Caco-2 (cell line): ENCODE data around the gene KIF26B. TPM values are rescaled to one million over a fixed set of nuclear protein-coding genes. Genes with fewer than 3 reads are reported as not detected.

ENCODE experiments used
- BruUV-seq: library from RNA; stranded (reverse); fragments of 400-500 nt; replicated peaks from 2 replicates; lab custom pipeline; 2021; lab: Mats Ljungman, UMichigan
- CTCF ChIA-PET: fragments of 300-600 bp; sonication (Branson Sonifier 250); formaldehyde crosslinking; loops from one replicate; lab custom pipeline; 2022; ENCODE audit warnings: antibody characterized with exemption; lab: Charles Lee
- POLR2A ChIA-PET: fragments of 300-600 bp; sonication (Branson Sonifier 250); formaldehyde crosslinking; loops from one replicate; lab custom pipeline; 2022; ENCODE audit warnings: antibody characterized with exemption; lab: Charles Lee
- DNase-seq, 2 experiments: peaks; one replicate each; pipeline versions ENCODE4 v3.0.0 to v3.0.0-alpha.2; 2020 to 2022
- H3K27me3 ChIP-seq: replicated peaks from 2 replicates; pipeline ENCODE4 v1.6.0; 2011; ENCODE audit warnings: low read length; ENCODE audit not compliant: control insufficient read depth, insufficient read depth
- H3K36me3 ChIP-seq: 2 replicates; pipeline ENCODE4 v1.5.1; 2011; ENCODE audit warnings: low read length; ENCODE audit not compliant: control insufficient read depth, insufficient read depth
- H3K4me1 ChIP-seq: fragments of 250-450 bp; sonication (Bioruptor Pico); 2 replicates; pipeline ENCODE4 v1.5.1; 2020; ENCODE audit warnings: mild to moderate bottlenecking
- H3K4me3 ChIP-seq: 2 replicates; pipeline ENCODE4 v1.5.1; 2011; ENCODE audit warnings: low read depth, mild to moderate bottlenecking, control low read depth, low read length
- H3K9me3 ChIP-seq: fragments of 250-450 bp; sonication (Bioruptor Pico); 2 replicates; pipeline ENCODE4 v1.5.1; 2020; ENCODE audit warnings: mild to moderate bottlenecking, moderate library complexity
- H3K27ac Mint-ChIP-seq: one replicate; pipeline ENCODE4 v1.8.0; 2022; ENCODE audit warnings: mixed read lengths; ENCODE audit not compliant: unreplicated experiment
- H3K27me3 Mint-ChIP-seq: one replicate; pipeline ENCODE4 v1.8.0; 2022; ENCODE audit warnings: mixed read lengths; ENCODE audit not compliant: insufficient read depth, unreplicated experiment
- H3K36me3 Mint-ChIP-seq: one replicate; pipeline ENCODE4 v1.8.0; 2022; ENCODE audit warnings: mild to moderate bottlenecking, mixed read lengths; ENCODE audit not compliant: insufficient read depth, unreplicated experiment
- H3K4me1 Mint-ChIP-seq: one replicate; pipeline ENCODE4 v1.8.0; 2022; ENCODE audit warnings: low read depth, mixed read lengths; ENCODE audit not compliant: unreplicated experiment
- H3K4me3 Mint-ChIP-seq: one replicate; pipeline ENCODE4 v1.8.0; 2022; ENCODE audit warnings: mild to moderate bottlenecking, moderate library complexity, mixed read lengths; ENCODE audit not compliant: unreplicated experiment
- H3K9me3 Mint-ChIP-seq: one replicate; pipeline ENCODE4 v1.8.0; 2022; ENCODE audit warnings: mixed read lengths; ENCODE audit not compliant: unreplicated experiment
- intact Hi-C: fragments of 100-400 bp; cut with micrococcal nuclease; formaldehyde crosslinking; loops from one replicate; pipeline ENCODE4 v1.10.0; 2022; ENCODE audit not compliant: unreplicated experiment
- total RNA-seq: library from RNA; stranded (reverse); gene quantifications from 2 replicates; pipeline ENCODE4 v1.2.3, GENCODE V29; 2022
- TF ChIP-seq, protein P1 (sequence below), 2 experiments: fragments of 200-600 bp in 1 of 2; IDR thresholded peaks; 1 replicate in 1 of 2; 2 replicates in 1 of 2; pipeline versions ENCODE4 v1.5.1 to v1.8.0; 2011 to 2022; ENCODE audit warnings: antibody characterized with exemption in 1 of 2, control low read depth in 1 of 2, inconsistent platforms in 1 of 2, low read depth in 1 of 2, low read length in 1 of 2, mild to moderate bottlenecking in 1 of 2, moderate library complexity in 1 of 2; ENCODE audit not compliant: insufficient read depth in 1 of 2, severe bottlenecking in 1 of 2, unreplicated experiment in 1 of 2

Gene KIF26B
- total RNA-seq, 1 experiment from 2014 or later: 4.9 TPM

DNA sequence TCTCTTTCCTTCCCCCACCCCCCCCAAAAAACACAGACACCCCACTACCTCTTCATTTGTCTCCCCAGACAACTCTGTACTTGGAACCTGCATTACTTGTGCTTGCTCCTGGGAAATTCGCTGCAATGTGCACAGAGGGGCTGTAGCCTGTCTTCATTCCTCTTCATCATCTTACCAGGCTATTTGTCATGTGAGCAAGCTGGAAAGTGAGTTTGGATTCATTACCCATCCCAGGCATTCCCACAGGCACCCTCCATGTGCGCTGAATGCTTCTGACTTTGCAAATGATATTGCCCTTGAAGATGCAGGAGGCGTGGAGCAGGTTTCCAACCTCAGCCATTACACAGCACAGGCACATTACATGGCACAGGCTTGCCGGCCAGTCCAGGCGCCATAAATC lies 494.9 kb downstream of the KIF26B start:
- Mint-ChIP-seq H3K27me3 (no peaks in the 10 kb centered on the region), H3K27ac (no peak overlapping the region), H3K4me1 (peaks cover 8% of the 10 kb centered on the region), H3K36me3 (no peaks in the 10 kb centered on the region), H3K4me3 (no peak overlapping the region), H3K9me3 (peaks cover 2% of the 10 kb centered on the region)
- CTCF ChIA-PET: interaction anchor here (1.2 kb wide), 1 partner anchor 497 kb away, joined by 3 read pairs; no protein-coding TSS in a partner anchor
- intact Hi-C loops: loop anchor here (10.0 kb wide), 1 partner anchor 495 kb away; the partner anchor contains the start of gene KIF26B
- TF ChIP-seq, protein P1, sequence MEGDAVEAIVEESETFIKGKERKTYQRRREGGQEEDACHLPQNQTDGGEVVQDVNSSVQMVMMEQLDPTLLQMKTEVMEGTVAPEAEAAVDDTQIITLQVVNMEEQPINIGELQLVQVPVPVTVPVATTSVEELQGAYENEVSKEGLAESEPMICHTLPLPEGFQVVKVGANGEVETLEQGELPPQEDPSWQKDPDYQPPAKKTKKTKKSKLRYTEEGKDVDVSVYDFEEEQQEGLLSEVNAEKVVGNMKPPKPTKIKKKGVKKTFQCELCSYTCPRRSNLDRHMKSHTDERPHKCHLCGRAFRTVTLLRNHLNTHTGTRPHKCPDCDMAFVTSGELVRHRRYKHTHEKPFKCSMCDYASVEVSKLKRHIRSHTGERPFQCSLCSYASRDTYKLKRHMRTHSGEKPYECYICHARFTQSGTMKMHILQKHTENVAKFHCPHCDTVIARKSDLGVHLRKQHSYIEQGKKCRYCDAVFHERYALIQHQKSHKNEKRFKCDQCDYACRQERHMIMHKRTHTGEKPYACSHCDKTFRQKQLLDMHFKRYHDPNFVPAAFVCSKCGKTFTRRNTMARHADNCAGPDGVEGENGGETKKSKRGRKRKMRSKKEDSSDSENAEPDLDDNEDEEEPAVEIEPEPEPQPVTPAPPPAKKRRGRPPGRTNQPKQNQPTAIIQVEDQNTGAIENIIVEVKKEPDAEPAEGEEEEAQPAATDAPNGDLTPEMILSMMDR (IDR thresholded peaks at IDR 0.05; ENCODE audit: insufficient read depth in 1 of 2, low read depth in 1 of 2, low read length in 1 of 2, severe bottlenecking in 1 of 2, unreplicated experiment in 1 of 2): no peak
- peaks cover 2% of the 10 kb centered on the region for H3K36me3 ChIP-seq
- H3K9me3 ChIP-seq: peaks cover 11% of the 10 kb centered on the region
- BruUV-seq: no TSS peak
- no peaks in the 10 kb centered on the region for H3K27me3 ChIP-seq
- H3K4me1 ChIP-seq: peaks cover 11% of the 10 kb centered on the region
- no peak overlapping the region for H3K4me3 ChIP-seq
- no peak for DNase-seq
- POLR2A ChIA-PET: no interaction called here

DNA sequence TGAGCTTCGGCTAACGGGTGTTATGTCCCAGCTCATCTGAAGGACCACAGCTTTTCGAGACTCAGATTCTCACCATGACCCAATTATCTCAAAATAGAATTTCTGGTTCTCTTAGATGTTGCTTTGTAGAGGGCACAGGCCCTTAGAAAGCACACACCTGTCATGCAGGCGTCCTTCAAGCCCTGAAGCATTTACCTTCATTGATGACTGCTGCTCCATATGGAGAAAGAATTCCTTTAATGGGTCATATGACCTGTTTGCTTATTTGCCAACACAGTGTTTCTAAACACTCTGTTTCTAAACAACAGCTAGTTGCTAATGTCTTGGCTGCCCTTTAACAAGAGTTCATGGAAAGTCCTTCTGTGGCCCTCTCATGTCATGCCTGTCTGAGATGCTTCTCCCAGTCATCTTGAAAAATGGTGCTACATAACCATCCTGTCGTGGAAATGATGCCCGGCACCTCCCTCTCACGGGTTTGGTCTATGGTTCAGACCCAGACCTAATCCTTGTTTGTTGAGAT lies 495.7 kb downstream of the KIF26B start:
- TF ChIP-seq, protein P1 (IDR thresholded peaks at IDR 0.05; ENCODE audit: insufficient read depth in 1 of 2, low read depth in 1 of 2, low read length in 1 of 2, severe bottlenecking in 1 of 2, unreplicated experiment in 1 of 2): no peak
- POLR2A ChIA-PET: interaction anchor here (0.5 kb wide), 1 partner anchor 117 kb away, joined by 3 read pairs; no protein-coding TSS in a partner anchor
- Histone ChIP-seq H3K27me3 (no peaks in the 10 kb centered on the region), H3K4me1 (peaks cover 18% of the 10 kb centered on the region), H3K4me3 (no peak overlapping the region), H3K9me3 (peaks cover 11% of the 10 kb centered on the region), H3K36me3 (peaks cover 2% of the 10 kb centered on the region)
- Mint-ChIP-seq H3K27me3 (no peaks in the 10 kb centered on the region), H3K36me3 (no peaks in the 10 kb centered on the region), H3K4me1 (peaks cover 15% of the 10 kb centered on the region), H3K9me3 (no peaks in the 10 kb centered on the region), H3K4me3 (no peak overlapping the region), H3K27ac (no peak overlapping the region)
- CTCF ChIA-PET: no interaction called here
- BruUV-seq: no TSS peak
- intact Hi-C loops: loop anchor here (10.0 kb wide), 1 partner anchor 496 kb away; the partner anchor contains the start of gene KIF26B
- DNase-seq: no peak

DNA sequence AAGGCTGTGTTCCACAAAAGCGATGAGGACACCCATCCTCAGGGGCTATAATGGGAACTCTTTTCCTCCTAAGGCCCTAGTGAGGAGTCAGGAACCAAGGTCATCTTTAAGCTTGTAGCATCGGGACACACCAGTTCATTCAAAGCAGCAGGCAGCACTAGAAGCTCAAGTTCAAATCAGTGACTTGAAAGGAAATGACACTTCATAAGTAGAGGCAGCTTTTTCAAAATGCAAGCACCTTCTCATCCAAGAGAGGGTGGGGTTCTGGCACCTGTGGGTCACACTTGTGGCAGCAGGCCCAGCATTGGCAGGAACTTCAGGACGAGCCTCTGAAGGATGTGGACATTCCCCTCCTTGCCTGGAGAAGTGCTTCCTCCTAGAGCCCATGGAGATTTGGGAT lies 496.3 kb downstream of the KIF26B start:
- intact Hi-C loops: loop anchor here (10.0 kb wide), 1 partner anchor 496 kb away; the partner anchor contains the start of gene KIF26B
- Mint-ChIP-seq H3K4me1 (peaks cover 21% of the 10 kb centered on the region), H3K36me3 (no peaks in the 10 kb centered on the region), H3K4me3 (no peak overlapping the region), H3K9me3 (no peaks in the 10 kb centered on the region), H3K27me3 (no peaks in the 10 kb centered on the region), H3K27ac (no peak overlapping the region)
- ChIA-PET POLR2A (no interaction called here), CTCF (no interaction called here)
- no peaks in the 10 kb centered on the region for H3K27me3 ChIP-seq
- DNase-seq: no peak
- peaks cover 24% of the 10 kb centered on the region for H3K4me1 ChIP-seq
- H3K9me3 ChIP-seq: peaks cover 11% of the 10 kb centered on the region
- peaks cover 2% of the 10 kb centered on the region for H3K36me3 ChIP-seq
- H3K4me3 ChIP-seq: no peak overlapping the region
- TF ChIP-seq, protein P1 (IDR thresholded peaks at IDR 0.05; ENCODE audit: insufficient read depth in 1 of 2, low read depth in 1 of 2, low read length in 1 of 2, severe bottlenecking in 1 of 2, unreplicated experiment in 1 of 2): no peak
- BruUV-seq: no TSS peak
